Activated CD8-positive, alpha-beta memory T cell treated with anti-CD3 and anti-CD28 coated beads, Interleukin-2, amount 10 ng/mL, durations not matched to agents 7 days and 5 days (primary cell): ENCODE results near the gene HIVEP1. TPM values are rescaled to one million over a fixed set of nuclear protein-coding genes. Genes with fewer than 3 reads are reported as not detected.

ENCODE experiments used
- ATAC-seq: fragments of 150-1000 bp; cut with Tn5 transposase; one replicate; pipeline ENCODE4 v1.10.0; 2021; ENCODE audit warnings: moderate library complexity
- CTCF ChIA-PET: fragments of 350-600 bp; sonication (Branson Sonifier 250); formaldehyde crosslinking; loops from one replicate; lab custom pipeline; 2021; ENCODE audit warnings: antibody characterized with exemption; lab: Charles Lee
- DNase-seq: peaks from one replicate; pipeline ENCODE4 v3.0.0-alpha.2; 2020
- H3K27ac Mint-ChIP-seq: one replicate; pipeline ENCODE4 v1.8.0; 2021; ENCODE audit warnings: mild to moderate bottlenecking, mixed read lengths
- H3K27me3 Mint-ChIP-seq: one replicate; pipeline ENCODE4 v1.8.0; 2021; ENCODE audit warnings: mixed read lengths
- H3K36me3 Mint-ChIP-seq: one replicate; pipeline ENCODE4 v1.8.0; 2021; ENCODE audit warnings: mild to moderate bottlenecking, mixed read lengths
- H3K4me1 Mint-ChIP-seq: one replicate; pipeline ENCODE4 v1.8.0; 2021; ENCODE audit warnings: mixed read lengths
- H3K4me3 Mint-ChIP-seq: one replicate; pipeline ENCODE4 v1.8.0; 2021; ENCODE audit warnings: mild to moderate bottlenecking, moderate library complexity, mixed read lengths
- H3K9me3 Mint-ChIP-seq: one replicate; pipeline ENCODE4 v1.8.0; 2022; ENCODE audit warnings: low read depth, mixed read lengths
- total RNA-seq, 2 experiments: library from RNA; stranded (reverse); gene quantifications; one replicate each; pipeline ENCODE4 v1.2.3, GENCODE V29; 2021

Gene HIVEP1
- total RNA-seq, 2 experiments from 2014 or later, result 31.1 to 42.0 TPM

DNA sequence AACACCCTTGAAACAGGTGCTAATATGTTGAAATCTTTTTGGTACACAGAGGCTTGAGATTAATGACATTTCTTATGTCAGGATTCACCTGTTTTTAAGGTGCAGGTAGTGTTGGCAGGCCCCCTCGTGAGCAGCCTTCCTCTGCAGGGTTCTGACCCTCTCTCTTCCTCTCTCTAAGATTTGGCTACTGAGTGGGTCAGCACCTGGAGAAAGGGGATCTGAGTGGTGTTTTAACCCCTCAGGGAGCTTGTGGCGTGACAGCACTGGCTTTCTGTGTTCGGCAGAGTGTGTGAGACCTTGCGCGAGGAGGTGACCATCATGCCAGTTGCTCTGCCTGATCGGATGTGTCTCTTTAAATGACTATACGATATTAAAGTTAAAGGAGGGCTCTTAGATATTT is 37.1 kb downstream of the HIVEP1 start:
- Mint-ChIP-seq H3K27me3 (no peaks in the 10 kb centered on the region), H3K36me3 (peaks cover 16% of the 10 kb centered on the region), H3K9me3 (no peaks in the 10 kb centered on the region), H3K4me1 (peaks cover 79% of the 10 kb centered on the region), H3K27ac (peak overlapping the region; percentile 59), H3K4me3 (no peak overlapping the region)
- ATAC-seq (no peak), DNase-seq (no peak)
- CTCF ChIA-PET, result interaction anchor here (1.9 kb wide), 1 partner anchor 10 kb away, joined by 3 read pairs; no protein-coding TSS in a partner anchor

DNA sequence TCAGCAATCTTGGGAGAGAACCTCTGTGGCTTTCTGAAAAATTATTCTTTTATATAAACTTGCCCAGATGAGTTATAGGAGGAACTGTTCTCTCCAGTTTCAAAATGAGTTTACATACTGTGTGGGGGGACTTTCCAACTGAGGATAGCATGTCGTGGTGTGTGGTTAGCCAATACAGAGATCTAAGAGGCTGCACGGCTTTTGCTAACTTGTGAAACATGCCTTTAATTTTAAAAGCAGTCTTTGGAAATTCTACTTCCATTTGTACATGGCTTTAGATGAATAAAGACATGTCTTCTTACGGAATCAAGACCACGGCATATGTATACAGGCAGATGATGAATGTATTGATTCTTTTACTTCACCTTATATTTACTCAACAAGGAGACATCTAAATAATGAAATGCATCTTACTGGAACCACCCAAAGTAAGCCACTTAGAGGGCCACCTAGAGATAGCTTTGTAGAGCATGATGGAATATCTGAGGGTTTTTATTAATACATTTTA is 39.8 kb downstream of the HIVEP1 start:
- CTCF ChIA-PET, result interaction anchor here (0.8 to 2.4 kb wide), 3 partner anchors 13 to 181 kb away, joined by 3 to 10 read pairs (median 4); no protein-coding TSS in a partner anchor
- DNase-seq (peak; percentile 89), ATAC-seq (peak; percentile 97)
- Mint-ChIP-seq H3K27me3 (no peaks in the 10 kb centered on the region), H3K4me1 (peaks cover 64% of the 10 kb centered on the region), H3K36me3 (peaks cover 16% of the 10 kb centered on the region), H3K9me3 (no peaks in the 10 kb centered on the region), H3K27ac (peak overlapping the region; percentile 92), H3K4me3 (peak overlapping the region; percentile 65)

DNA sequence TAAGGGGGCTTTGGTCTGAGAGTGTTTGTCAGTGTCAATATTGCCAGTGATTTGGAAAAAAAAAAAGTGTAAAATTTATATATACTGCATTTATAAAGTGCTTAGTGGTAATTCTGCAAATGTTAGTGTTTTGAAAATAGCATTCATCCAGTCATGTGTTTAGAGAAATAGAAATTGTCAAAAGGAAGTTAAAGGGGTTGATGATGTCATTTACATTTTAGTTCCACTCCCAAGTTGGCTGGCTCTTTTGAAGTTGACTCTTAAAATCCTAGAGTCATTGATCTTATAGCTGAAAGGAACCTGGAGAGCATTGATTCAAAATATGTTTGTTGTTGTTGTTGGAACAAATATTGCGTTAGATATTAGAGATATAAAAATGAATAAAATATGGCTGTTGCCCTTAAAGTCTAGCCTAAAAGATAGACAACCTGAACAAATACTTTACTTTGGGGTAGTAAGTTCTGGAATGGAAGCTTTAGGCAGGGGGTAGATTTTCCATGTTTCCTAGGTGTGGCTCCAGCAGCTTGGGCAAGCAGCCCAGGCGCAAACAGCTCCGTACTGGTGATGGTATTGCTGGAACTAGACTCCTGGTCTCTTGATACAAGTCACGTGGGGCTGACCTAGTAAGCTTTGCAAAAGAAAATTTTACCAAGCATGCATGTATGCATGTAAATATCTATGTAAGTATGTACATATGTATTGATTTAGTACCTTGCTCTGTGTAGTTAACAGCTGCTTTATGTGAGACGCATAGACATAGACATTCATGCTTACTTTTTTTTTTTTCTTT is 46.3 kb downstream of the HIVEP1 start:
- Mint-ChIP-seq H3K4me3 (no peak overlapping the region), H3K27ac (peak overlapping the region; percentile 64), H3K27me3 (no peaks in the 10 kb centered on the region), H3K36me3 (peaks cover 12% of the 10 kb centered on the region), H3K4me1 (peaks cover 47% of the 10 kb centered on the region), H3K9me3 (no peaks in the 10 kb centered on the region)
- ATAC-seq (no peak), DNase-seq (no peak)
- CTCF ChIA-PET, result interaction anchor here (0.9 to 1.2 kb wide), 2 partner anchors 8 to 46 kb away, joined by 3 read pairs; partner anchors contain the start of gene HIVEP1

DNA sequence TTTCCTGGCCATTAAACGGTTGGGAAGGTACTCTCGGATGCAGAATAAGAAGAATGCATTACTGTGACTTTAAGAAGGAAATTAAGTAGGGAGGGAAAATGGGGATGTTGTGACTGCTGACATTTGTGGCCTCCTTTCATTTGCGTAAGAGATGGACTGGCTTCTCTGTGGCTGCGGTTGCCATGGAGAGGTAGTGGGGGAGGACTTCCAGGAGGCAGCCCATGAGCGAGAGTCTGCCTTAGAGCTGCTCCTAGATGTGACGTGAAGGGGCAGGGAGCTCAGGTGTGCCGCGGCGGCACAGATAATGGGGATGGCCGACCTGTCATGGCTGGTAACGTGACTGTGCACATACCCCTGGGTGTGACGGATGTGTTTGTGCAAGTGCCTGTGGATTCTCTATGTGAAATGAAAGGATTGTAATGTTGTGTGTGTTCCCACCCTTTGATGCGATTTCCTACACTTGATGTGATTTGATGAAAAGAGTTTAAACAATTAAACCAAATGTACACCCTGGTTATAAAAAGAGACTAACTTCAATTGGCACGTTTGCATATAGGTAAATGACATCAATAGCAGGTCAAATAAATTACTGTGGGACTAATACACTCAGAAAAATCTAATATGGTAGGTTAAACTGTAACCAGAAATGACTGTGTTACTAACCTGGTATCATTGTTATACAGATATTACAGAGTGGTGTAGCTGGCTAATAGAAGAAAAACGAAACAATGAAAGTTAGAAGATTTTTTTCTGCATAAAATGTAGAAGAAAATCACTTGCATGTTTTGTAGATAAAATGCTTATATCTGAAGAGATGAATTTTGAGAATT is 48.9 kb downstream of the HIVEP1 start:
- peaks cover 67% of the 10 kb centered on the region for H3K4me1 Mint-ChIP-seq

DNA sequence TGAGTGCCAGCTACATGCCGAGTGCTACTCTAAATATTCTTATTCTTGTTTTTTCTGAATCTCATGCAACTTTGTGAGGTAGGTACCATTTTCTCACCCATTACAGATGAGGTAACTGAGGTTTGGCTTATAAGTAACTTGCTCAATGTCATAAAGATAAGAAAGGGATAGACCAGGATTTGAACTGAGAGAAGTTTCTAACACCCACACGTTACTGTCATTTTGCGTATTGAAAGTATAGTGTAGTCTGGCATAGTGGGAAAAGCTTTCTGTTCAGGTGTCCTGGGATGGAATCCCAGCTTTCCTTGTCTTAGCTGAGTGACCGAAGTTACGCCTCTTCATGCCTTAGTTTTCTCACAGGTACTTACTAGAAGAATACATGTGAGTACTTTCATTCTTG is 50.5 kb downstream of the HIVEP1 start:
- DNase-seq, result no peak
- Mint-ChIP-seq H3K4me1 (peaks cover 69% of the 10 kb centered on the region), H3K9me3 (no peaks in the 10 kb centered on the region), H3K36me3 (peaks cover 9% of the 10 kb centered on the region), H3K27me3 (no peaks in the 10 kb centered on the region), H3K4me3 (no peak overlapping the region), H3K27ac (no peak overlapping the region)
- no peak for ATAC-seq
- CTCF ChIA-PET, result no interaction called here

More for the DNA sequence above, 48.9 kb downstream of the HIVEP1 start:
- peak; percentile 87 for ATAC-seq
- H3K27me3 Mint-ChIP-seq, result no peaks in the 10 kb centered on the region
- no peaks in the 10 kb centered on the region for H3K9me3 Mint-ChIP-seq
- peak; percentile 91 for DNase-seq
- peak overlapping the region; percentile 87 for H3K27ac Mint-ChIP-seq
- peak overlapping the region; percentile 79 for H3K4me3 Mint-ChIP-seq
- CTCF ChIA-PET, result no interaction called here
- peaks cover 11% of the 10 kb centered on the region for H3K36me3 Mint-ChIP-seq

DNA sequence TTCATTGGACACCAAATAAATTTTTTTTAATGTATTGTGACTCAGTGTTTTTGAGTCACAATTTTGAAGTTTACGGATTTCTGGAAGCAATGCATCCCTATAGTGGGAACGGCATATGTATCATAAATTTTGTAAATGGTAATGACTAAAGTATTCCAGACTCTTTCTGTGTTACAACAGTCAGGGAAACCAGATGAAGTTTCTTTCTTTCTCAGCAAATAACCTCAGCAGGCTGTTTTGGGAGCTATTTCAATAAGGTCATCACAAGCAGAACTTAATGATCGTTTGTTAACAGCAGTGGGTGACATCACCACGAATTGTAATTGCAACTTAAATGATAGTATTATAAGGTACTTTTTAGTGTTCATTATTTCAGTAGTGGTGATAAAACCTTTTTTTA is 52.0 kb downstream of the HIVEP1 start:
- no peaks in the 10 kb centered on the region for H3K27me3 Mint-ChIP-seq
- ATAC-seq (peak; percentile 25), DNase-seq (no peak)
- peak overlapping the region; percentile 45 for H3K27ac Mint-ChIP-seq
- H3K4me1 Mint-ChIP-seq, result peaks cover 55% of the 10 kb centered on the region
- CTCF ChIA-PET, result no interaction called here
- H3K9me3 Mint-ChIP-seq, result no peaks in the 10 kb centered on the region
- peaks cover 5% of the 10 kb centered on the region for H3K36me3 Mint-ChIP-seq
- H3K4me3 Mint-ChIP-seq, result peak overlapping the region; percentile 1

DNA sequence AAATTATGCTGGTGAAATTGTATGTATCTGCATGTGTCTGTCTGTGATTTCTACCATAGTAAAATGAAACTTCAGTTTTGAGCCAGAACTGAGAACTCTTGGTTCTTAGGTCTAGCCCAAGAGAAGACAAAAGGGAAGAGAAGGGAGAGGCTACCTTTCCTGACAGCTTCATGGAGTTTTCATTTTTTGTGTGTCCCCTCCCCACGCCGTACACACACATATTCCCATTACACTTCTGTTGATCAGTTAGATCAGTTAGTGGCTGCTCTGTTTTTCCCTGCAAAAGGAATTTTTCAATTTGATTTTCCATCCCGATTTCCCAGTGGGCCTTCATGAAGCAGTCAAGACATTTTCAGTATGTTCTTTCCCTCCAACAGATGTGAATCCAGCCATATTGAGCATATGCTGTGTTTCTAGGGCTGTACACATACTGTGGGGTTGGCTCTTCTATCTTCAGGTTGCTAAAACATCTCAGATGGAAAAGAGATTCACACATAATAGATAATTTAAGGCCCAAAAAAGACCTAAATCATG is 52.5 kb downstream of the HIVEP1 start:
- CTCF ChIA-PET, result interaction anchor here (2.0 kb wide), 1 partner anchor 12 kb away, joined by 10 read pairs; no protein-coding TSS in a partner anchor
- Mint-ChIP-seq H3K27ac (peak overlapping the region; percentile 45), H3K4me3 (peak overlapping the region; percentile 1), H3K9me3 (no peaks in the 10 kb centered on the region), H3K27me3 (no peaks in the 10 kb centered on the region), H3K36me3 (peaks cover 3% of the 10 kb centered on the region), H3K4me1 (peaks cover 51% of the 10 kb centered on the region)
- ATAC-seq (no peak), DNase-seq (no peak)

DNA sequence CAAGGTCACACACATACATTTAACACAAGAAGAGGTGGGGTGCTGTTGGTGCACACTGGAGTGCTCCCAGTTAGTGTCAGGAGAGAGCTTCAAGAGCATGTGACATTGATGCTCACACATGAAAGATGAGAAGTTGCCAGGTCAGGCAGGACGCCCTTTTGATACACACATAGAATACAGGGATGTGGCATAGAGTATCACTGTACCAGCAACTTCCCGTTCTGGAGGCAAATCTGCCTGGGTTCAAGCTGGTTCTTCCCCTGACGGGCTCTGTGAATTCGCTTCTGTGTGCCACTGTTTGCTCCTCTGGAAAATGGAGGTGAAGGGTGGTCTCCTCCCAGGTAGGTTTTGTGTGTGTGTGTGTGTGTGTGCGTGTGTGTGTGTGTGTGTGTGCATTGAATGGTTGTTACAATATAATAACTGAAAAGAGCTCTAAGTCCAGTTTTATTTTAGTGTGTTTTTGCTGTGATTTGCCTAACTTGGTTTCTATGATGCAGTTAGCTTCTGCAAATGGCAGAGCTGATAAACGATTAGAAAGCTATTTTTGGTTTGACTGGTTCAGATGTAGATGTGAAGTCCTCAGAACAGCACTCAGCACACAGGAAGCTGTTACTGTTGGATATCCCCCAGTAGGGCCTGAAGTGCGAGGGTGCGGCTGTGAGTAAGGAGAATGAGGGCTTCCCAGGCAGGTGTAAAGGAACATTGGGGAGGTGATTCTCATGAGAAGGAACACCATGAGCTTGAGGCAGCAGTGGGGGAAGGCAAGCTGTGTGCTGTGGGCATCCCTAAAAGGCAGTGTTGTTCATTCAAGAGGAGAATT is 53.4 kb downstream of the HIVEP1 start:
- H3K36me3 Mint-ChIP-seq, result peaks cover 3% of the 10 kb centered on the region
- CTCF ChIA-PET, result interaction anchor here (0.9 to 2.0 kb wide), 6 partner anchors 8 to 279 kb away, joined by 3 to 10 read pairs (median 5); no protein-coding TSS in a partner anchor
- H3K27me3 Mint-ChIP-seq, result no peaks in the 10 kb centered on the region
- DNase-seq (no peak), ATAC-seq (peak; percentile 27)
- H3K9me3 Mint-ChIP-seq, result no peaks in the 10 kb centered on the region
- H3K27ac Mint-ChIP-seq, result peak overlapping the region; percentile 68
- peaks cover 47% of the 10 kb centered on the region for H3K4me1 Mint-ChIP-seq
- no peak overlapping the region for H3K4me3 Mint-ChIP-seq

DNA sequence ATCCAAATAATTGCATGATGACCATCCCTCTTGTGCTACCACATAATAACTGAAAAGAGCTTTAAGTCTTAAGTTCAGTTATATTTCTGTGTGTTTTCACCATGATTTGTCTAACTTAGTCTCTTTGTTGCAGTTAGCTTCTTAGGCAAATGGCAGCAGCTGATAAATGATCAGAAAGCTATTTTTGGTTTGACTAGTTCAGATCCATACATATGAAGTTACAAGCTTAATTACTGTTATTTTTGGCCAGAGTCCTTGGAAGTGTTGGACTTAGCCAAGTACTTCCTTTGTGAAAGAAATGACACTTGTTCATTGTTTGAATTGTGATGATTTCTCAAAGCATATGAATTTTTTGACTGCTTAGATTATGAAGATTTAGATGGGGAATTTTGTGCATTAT is 54.2 kb downstream of the HIVEP1 start:
- Mint-ChIP-seq H3K36me3 (peaks cover 3% of the 10 kb centered on the region), H3K4me3 (no peak overlapping the region), H3K4me1 (peaks cover 47% of the 10 kb centered on the region), H3K27me3 (no peaks in the 10 kb centered on the region), H3K9me3 (no peaks in the 10 kb centered on the region), H3K27ac (no peak overlapping the region)
- CTCF ChIA-PET, result interaction anchor here (0.5 to 2.0 kb wide), 7 partner anchors 8 to 280 kb away, joined by 3 to 10 read pairs (median 3); no protein-coding TSS in a partner anchor
- DNase-seq, result no peak
- ATAC-seq, result no peak

DNA sequence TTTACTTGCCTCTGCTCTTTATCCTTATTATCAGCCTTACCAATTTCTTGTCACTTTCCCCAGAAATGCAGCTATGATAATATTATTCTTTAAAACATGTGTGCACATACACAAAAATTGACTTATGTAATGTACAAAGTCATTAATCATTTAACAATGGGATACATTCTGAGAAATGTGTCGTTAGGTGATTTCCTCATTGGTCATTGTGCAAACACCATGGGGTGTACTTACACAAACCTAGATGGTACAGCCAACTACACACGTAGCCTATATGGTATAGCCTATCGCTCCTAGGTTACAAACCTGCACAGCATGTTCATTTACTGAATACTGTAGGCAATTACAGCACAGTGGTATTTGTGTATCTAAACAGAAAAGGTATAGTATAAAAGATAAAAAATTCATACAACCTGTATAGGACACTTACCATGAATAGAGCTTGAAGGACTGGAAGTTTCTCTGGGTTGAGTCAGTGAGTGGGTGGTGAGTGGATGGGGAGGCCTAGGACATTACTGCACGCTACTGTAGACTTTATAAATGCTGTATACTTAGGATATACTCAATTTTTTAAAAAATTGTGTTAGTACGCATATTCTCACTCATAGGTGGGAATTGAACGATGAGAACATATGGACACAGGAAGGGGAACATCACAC is 56.9 kb downstream of the HIVEP1 start:
- H3K4me3 Mint-ChIP-seq, result no peak overlapping the region
- H3K36me3 Mint-ChIP-seq, result peaks cover 3% of the 10 kb centered on the region
- ATAC-seq (no peak), DNase-seq (no peak)
- H3K27ac Mint-ChIP-seq, result no peak overlapping the region
- peaks cover 34% of the 10 kb centered on the region for H3K4me1 Mint-ChIP-seq
- H3K9me3 Mint-ChIP-seq, result no peaks in the 10 kb centered on the region
- no peaks in the 10 kb centered on the region for H3K27me3 Mint-ChIP-seq
- CTCF ChIA-PET, result no interaction called here

DNA sequence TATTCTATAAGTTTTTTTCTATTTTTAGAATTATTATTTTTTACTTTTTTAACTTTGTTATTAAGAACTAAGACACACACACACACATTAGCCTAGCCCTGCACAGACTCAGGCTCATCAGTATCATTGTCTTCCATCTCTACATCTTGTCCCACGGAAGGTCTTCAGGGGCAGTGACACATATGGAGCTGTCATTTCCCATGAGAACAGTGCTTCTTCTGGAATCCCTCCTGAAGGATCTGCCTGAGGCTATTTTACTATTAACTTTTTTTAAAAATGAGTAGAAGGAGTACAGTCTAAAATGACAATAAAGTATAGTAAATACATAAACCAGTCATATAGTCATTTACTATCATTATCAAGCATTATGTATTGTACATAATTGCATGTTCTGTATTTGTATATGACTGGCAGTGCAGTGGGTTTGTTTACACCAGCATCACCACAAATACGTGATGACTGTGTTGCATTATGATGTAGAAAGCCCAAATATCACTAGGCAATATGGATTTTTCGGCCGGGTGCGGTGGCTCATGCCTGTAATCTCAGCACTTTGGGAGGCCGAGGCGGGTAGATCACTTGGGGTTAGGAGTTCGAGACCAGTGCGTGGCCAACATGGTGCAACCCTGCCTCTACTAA is 57.9 kb downstream of the HIVEP1 start:
- ATAC-seq (no peak), DNase-seq (no peak)
- CTCF ChIA-PET, result no interaction called here
- H3K27ac Mint-ChIP-seq, result no peak overlapping the region
- no peak overlapping the region for H3K4me3 Mint-ChIP-seq
- H3K9me3 Mint-ChIP-seq, result no peaks in the 10 kb centered on the region
- H3K36me3 Mint-ChIP-seq, result peaks cover 3% of the 10 kb centered on the region
- peaks cover 25% of the 10 kb centered on the region for H3K4me1 Mint-ChIP-seq
- no peaks in the 10 kb centered on the region for H3K27me3 Mint-ChIP-seq
